Kidney capillary endothelial cell (primary cell): Measurements from ENCODE around the gene KRTAP5-4.
"Not testable (repeated sequence)": the region's sequence is repeated elsewhere in the genome, so short reads cannot be mapped to it uniquely, and the experiment has no call there.

Experiments used
- DNase-seq: peaks from one replicate; pipeline ENCODE4 v3.0.0-alpha.2; 2018; ENCODE audit warnings: low spot score

KRTAP5-4 gene

DNA sequence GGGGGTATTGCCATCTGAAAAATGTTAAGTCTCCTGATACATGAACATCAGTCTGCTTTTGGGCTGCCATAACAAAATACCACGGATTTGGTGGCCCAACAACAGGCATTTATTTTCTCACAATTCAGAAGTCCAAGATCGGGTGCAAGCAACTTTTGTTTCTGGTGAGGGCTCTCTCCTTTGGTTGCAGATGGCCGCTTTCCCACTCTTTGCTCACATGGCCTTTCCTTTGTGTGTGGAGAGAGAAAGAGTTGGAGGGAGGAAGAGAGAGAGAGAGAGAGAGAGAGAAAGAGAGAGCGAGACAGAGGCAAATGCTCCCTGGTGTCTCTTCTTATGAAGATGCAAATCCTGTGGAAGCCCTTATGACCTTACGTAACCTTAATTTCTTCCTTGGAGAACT lies 21.3 kb downstream of the KRTAP5-4 start:
- DNase-seq, result no peak

DNA sequence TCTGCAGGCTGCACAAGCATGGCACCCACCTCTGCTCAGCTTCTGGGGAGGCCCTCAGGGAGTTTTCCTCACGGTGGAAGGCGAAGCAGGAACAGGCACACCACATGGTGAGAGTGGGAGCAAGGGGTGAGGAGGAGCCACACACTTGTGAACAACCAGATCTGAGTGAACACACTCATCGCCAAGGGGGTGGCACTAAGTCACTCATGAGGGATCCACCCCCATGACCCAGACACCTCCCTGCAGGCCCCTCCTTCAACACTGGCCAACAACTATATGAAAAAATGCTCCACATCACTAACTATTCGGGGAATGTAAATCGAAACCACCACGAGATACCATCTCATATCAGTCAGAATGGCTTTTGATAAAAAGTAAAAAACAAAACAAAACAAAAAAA lies 23.1 kb downstream of the KRTAP5-4 start:
- no peak for DNase-seq

DNA sequence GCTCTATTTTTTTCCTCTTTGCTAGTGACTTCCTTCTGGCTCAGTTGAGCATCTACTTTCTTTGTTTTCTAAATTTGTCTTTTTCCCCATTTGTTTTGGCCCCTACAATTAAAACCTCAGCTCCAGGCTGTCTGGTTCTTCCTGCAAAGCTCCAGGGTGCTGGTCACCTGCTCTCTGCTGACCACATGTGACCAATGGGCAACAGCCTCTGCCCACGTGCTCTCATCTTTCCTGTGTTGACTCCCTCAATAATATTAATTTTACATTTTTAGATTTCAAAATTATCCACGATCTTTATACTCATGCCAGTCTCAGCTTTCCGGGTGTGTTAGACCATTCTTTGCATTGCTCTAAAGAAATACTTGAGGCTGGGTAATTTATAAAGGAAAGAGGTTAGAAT lies 23.5 kb downstream of the KRTAP5-4 start:
- DNase-seq, result not testable (repeated sequence)

DNA sequence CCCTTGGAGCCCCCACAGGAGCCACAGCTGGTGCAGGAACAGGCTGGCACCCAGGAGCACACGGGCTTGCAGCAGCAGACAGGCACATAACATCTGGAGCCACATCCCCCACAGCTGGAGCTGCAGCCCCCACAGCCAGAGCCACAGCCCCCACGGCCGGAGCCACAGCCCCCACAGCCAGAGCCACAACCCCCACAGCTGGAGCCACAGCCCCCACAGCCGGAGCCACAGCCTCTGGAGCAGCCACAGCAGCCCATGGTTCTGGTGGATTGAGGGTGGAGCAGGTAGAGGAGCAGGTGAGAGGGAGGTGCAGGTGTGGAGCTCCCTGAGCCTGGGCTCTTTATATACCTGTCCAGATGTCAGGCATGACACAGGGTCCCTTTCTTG lies 24.0 kb downstream of the KRTAP5-4 start, which contains the start of gene KRTAP5-2:
TSS of gene KRTAP5-2 (minus strand) at position 301 of the 387 bp plus-strand sequence. CDS start at position 257, 44 bp downstream.
- DNase-seq, result no peak

DNA sequence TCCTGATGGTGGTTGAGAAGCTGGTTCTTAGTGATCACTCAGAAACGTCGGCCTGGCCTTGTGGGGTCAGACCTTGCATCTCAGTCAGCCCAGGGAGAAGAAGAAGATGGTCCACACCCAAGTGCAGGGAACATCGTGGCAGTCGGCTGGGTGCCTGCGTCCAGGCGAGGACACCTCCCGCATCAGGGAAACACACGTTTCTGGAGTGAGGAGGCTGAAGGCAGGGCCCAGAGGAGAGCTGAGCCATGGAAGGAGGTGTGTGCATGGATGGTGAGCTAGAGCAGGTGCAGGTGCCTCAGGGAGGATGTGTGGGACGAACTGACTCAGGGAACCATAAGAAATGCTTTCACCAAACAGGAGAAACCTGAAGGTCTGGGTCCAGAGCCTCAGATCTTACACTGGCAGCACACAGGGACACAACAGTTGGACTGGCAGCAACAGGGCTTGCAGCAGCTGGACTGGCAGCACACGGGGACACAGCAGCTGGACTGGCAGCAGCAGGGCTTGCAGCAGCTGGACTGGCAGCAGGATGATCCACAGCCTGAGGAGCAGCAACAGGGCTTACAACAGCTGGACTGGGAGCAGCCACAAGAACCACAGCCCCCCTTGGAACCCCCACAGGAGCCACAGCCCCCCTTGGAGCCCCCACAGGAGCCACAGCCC lies 24.5 kb downstream of the KRTAP5-4 start:
- DNase-seq, result no peak

DNA sequence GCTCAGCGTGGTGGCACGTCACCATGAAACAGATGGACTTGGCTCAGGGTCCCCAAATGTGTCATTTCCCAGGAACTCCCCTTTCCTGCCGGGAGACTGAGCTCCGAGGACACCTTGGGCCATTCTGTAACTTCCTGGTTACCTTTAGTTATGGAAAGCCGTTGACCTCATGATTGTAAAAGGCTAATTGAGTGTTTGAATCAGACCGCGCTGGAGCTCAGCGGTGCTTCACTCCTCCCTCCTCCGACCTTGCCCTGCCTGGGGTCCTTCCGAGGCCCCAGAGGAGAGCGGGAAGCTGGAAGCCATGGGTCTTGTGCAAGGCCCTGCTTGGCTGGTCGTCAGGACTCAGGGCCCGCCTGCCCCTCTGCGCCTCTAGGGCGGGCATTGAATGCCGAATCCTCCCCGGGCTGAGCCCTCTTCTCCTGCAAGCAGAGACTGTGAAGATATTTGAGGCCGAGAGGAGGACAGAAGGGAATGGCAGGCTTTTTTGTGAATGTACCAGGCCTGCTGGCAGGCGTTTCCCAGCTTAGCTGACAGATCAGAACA lies 25.3 kb downstream of the KRTAP5-4 start:
- DNase-seq, result not testable (repeated sequence)

DNA sequence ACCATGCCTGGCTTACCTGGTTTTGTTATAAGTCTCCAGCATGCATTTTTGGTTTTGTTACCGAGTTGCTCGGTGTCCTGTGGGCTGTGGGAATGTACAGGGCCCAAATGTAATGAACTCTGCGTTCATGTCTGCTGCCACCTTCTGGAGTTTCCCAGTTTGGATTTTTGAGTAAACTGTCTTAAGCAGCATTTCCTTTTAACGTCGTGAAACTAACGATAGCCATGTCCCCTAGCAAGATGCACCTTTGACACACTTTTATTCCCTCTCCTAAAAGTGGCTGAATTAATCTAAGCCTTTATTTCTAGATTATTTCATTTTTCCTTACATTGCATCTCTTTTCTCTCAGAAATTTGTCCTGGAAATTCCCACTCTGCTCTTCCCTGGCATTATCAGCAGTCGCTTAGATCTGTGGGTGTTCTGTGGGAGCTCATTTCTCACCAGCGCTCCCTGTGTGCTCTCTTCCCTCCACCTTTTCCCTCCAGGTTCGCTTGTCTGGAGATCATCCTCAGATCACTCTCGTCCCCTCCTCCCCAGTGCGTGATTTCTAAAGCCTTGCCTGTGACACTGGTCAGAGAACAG lies 25.9 kb downstream of the KRTAP5-4 start:
- DNase-seq, result peak; percentile 11

DNA sequence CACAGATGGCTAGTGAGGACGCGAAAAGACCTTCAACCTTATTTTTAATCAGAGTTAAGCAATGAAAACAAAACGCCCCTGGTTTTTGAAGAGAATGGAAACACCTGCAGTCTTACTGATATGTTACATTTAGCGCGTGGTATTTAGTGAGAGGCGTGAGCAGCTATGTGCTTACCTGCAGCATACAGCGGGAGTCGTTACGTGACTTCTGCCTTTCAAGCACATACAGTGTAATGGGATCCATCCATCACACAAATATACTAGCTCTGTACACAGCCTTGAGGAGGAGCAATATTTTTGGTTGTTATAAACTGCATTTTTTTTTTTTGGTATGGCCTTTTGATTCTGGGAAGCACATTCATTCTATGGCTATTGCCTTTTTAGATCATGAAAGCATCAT lies 29.3 kb downstream of the KRTAP5-4 start:
- no peak for DNase-seq

DNA sequence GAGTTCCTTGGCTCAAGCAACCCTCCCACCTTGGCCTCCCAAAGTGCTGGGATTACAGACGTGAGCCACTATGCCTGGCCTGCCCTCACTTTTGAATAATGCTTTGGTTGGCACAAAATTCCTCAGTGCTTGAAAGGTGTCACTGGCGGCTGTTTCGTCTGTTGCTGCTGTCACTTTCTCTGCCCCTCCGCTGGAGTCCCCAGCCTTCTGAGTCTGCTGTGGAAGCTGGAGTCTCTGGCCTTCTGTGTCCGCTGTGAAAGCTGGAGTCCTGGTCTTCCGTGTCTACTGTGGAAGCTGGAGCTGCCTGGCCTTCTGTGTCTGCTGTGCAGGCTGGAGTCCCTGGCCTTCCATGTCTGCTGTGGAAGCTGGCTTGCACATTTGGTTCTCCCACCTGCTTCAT lies 31.9 kb downstream of the KRTAP5-4 start:
- DNase-seq, result no peak

DNA sequence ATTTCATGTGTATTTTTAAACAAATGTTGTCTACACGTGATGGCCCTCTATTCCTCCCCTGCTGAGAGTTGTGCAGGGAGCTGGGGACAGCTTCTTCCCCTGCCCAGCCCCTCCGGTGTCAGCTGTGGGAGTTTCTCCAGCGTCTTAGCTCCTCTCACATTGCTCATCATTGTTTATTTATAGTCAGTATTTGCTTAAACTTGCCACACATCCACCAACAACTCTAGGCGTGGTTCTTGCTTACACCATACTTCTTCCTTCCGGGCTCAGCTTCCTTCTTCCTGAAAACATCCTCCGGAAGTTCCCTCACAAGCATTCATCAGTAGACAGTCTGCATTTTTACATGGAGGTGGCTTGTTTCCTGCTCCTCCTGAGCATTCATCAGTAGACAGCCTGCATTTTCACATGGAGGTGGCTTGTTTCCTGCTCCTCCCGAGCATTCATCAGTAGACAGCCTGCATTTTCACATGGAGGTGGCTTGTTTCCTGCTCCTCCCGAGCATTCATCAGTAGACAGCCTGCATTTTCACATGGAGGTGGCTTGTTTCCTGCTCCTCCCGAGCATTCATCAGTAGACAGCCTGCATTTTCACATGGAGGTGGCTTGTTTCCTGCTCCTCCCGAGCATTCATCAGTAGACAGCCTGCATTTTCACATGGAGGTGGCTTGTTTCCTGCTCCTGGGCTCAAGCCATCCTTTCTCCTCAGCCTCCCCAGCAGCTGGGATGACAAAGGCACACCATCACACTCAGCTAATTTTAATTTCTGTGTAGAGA lies 32.6 kb downstream of the KRTAP5-4 start:
- peak; percentile 90 for DNase-seq

DNA sequence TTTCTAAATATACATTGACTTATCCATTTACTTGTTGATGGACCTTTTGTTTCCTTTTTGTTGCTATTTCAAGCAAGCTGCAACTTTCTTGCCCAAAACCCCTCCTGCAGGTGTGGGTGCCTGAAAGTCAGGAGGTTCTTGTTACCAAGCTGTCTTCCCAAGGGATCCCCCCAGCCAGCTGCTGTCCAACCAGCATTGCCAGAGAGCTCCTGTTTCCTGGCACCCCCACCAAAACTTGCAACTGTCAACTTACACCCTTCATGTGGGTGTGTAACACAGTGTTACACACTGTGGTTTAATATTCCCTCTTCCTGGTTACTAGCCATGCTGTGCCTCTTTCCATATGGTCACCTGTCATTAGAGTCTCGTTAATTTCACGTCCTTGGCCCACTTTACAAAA lies 35.2 kb downstream of the KRTAP5-4 start:
- no peak for DNase-seq

DNA sequence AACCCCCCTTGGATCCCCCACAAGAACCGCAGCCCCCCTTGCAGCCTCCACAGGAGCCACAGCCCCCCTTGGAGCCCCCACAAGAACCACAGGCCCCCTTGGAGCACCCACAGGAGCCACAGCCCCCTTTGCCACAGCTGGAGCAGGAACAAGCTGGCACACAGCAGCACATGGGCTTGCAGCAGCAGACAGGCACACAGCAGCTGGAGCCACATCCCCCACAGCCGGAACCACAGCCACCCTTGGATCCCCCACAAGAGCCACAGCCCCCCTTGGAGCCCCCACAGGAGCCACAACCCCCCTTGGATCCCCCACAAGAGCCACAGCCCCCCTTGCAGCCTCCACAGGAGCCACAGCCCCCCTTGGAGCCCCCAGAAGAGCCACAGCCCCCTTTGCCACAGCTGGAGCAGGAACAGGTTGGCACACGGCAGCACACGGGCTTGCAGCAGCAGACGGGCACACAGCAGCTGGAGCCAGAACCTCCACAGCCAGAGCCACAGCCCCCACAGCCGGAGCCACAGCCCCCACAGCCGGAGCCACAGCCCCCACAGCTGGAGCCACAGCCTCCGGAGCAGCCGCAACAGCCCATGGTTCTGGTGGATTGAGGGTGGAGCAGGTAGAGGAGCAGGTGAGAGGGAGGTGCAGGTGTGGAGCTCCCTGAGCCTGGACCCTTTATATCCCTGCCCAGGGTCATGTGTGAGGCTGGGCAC lies 37.1 kb downstream of the KRTAP5-4 start, which contains the start of gene KRTAP5-1:
TSS of gene KRTAP5-1 (minus strand) at position 623 of the 710 bp plus-strand sequence. CDS start at position 589, 34 bp downstream.
- not testable (repeated sequence) for DNase-seq

DNA sequence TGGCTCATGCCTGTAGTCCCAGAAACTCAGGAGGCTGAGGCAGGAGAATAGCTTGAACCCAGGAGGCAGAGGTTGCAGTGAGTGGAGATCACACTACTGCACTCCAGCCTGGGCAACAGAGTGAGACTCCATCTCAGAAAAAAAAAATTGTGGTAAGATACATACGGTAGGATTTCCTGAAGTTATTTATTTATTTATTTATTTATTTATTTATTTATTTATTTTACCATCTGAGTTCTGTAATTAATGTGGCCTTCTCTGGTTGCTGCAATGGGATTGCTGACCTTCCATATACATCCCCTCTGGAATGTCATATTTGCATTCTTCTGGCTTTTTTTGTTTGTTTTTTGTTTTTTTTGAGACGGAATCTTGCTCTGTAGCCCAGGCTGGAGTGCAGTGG lies 39.0 kb downstream of the KRTAP5-4 start:
- DNase-seq, result not testable (repeated sequence)

DNA sequence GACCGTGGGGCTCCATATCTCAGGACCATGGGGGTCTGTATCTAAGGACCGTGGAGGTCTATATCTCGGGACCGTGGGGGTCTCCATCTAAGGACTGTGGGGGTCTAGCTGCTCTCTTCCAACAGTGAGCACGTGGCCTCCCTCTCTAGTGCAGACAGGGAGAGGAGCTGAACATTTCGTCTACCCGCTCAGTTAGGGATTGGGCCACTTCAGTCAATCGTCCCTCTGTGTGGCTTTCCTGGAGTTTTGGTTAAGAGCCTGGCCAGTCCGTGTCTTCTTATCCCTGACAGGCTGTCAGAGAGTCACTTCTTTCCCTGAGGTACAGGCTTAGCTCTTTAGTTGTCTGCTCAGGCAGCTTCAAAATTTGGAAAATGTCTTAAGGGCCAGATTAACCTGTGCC lies 40.0 kb downstream of the KRTAP5-4 start:
- DNase-seq, result no peak

DNA sequence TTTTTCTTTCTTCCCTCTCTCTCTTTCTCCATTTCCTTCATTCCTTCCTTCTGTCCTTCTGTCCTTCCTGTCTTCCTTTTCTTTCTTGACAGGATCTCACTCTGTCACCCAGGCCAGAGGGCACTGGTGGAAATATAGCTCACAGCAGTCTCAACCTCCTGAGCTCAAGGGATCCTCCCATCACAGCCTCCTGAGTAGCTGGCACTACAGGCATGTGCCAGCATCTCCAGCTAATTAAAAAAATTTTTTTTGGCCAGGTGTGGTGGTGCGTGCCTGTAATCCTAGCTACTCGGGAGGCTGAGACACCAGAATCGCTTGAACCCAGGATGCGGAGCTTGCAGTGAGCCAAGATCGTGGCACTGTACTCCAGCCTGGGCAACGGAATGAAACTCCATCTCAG lies 45.1 kb downstream of the KRTAP5-4 start:
- no peak for DNase-seq

DNA sequence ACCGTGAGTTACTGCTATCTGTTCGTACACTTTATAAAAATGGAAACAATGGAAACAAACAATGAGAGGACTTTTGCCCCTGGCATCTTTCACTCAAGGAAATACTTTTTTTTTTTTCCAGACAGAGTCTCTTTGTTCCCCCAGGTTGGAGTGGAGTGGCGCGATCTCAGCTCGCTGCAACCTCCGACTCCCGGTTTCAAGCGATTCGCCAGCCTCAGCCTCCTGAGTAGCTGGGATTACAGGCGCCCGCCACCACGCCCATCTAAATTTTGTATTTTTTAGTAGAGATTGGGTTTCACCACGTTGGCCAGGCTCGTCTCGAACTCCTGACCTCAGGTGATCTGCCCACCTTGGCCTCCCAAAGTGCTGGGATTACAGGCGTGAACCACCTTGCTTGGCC lies 46.2 kb downstream of the KRTAP5-4 start:
- not testable (repeated sequence) for DNase-seq

DNA sequence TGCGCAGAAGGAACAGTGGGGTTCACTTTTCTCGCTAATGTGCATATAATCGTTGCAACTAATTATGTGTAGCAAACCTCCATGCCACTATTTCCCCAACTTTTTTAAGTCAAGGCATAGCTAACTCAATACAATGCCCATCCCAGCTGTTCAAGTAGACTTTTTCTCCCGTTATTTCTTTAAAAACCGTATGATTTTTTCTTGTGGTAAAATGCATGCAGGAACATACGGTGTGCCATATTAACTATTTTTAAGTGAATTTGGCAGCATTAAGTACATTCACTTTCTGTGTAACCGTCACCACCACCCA lies 47.0 kb downstream of the KRTAP5-4 start:
- no peak for DNase-seq

DNA sequence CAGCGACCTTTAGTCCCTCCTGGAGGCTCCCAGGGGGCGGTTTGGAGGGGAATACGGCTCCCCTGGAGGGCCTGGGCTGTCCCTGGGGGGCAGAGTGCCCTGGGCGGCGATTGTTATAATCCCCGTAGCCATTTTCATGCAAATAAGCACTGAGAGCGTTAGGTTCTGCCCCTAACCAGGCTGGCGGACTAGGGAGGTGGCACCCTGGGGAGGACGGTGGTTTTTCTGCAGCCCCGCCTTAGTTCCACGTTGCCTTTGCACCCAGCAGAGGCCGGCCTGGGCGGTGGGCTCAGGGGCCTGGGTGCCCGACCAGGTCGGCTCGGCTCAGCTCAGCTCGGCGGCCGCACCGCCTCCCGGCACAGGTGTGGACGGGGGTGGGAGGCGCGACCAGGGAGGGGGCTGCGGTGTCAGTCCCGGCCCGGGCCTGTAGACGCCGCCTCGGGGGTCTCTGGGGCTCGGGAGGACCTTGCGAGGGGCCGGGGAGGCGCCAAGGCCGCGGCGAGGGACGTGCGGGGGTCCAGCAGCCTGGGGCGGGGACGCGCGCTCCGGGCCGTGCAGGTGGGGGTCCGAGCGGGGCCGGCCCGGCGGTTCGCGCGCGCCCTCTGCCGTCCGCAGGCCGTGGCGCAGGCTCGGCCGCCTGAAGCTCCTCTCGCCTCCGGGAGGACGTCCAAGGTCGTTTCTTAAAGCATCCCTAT lies 47.6 kb downstream of the KRTAP5-4 start:
- DNase-seq, result no peak

DNA sequence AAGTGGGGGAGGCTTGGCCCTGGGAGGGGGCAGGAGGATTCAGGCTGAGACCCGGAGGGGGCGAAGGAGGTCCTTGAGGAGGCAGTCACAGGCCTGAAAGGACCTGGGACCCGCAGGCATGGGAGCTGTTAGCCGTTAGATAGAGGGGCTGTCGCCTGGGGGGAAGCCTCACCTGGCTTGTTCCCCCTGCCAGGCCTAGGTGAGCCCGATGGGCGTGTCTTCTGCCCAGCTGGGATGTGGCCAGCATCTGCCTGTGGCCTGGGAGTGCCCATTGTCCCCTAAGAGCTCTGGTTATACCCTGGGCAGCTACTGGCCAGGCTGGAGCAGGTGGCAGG lies 48.1 kb downstream of the KRTAP5-4 start:
- DNase-seq, result no peak

DNA sequence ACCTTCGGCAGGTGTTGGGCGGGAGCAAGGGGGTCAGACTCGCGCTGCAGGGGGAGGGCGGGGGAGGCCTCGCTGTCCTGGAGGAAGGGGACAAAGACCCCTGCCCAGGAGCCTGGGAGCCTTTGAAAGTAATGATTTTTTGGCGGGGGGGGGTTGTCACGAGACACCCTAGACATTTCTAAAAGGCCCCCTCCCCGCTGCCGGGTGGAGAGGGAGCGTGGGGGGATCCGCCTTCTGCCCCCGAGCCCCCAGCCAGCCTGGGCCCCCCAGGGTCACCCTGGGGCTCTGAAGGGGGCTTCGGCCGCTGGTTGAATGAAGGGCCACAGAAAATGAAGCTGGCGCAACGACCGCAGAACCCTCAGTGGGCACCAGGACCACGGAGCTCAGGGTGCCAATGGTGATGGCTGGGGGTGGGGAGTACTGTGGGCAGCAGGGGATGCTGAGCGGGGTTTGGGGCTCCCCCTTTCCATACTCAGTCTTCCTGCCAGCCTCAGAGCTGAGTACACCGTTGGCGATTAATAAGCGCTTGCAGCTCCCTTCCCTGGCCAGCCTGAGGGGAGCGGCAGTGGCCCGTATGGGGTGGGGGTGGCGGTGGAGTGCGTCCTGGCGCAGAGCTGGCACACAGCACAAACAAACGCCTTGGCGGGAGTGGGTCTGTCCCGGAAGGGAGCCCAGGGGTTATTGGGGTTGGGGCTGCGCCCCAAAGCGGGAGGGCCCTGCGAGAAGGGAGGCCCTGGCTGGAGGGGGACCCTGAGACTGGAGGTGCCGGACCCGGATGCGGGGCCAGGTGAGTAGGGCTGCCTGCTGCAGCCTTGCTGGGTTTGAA lies 48.6 kb downstream of the KRTAP5-4 start:
- no peak for DNase-seq
